ENCODE measurements around the gene TAS2R16.

The TAS2R16 gene

GRCh38 chr7:123024989-123025758 is 29.7 kb upstream of the TAS2R16 start:
- H4K20me1 ChIP-seq (ENCODE audit: control insufficient read depth, insufficient read depth, low read depth, low read length) = no peaks in the 10 kb centered on the region
- H3K9me2 ChIP-seq (replicated peaks; ENCODE audit: control insufficient read depth, low read length) = no peaks in the 10 kb centered on the region
- no peaks in the 10 kb centered on the region for H3K27me3 ChIP-seq (ENCODE audit: control insufficient read depth, low read length)
- H3K27ac ChIP-seq (ENCODE audit: low read depth, low read length) = no peak overlapping the region
- no peaks in the 10 kb centered on the region for H3K4me1 ChIP-seq (ENCODE audit: control insufficient read depth, low read length)
- H3K79me2 ChIP-seq (ENCODE audit: control insufficient read depth, low read length) = no peaks in the 10 kb centered on the region
- no peak overlapping the region for H3K4me3 ChIP-seq (ENCODE audit: low read length)
- no peak overlapping the region for H3K4me2 ChIP-seq (ENCODE audit: low read length)
- no peaks in the 10 kb centered on the region for H3K36me3 ChIP-seq (ENCODE audit: control insufficient read depth, low read length)
- TF ChIP-seq CTCF (IDR thresholded peaks at IDR 0.05; ENCODE audit: low read depth, low read length, poor library complexity, severe bottlenecking) = no peak
- TF ChIP-seq EZH2phosphoT487 (IDR thresholded peaks at IDR 0.05; ENCODE audit: borderline replicate concordance, low read length) = no peak
- H3K9me3 ChIP-seq (ENCODE audit: control insufficient read depth, insufficient read depth, low read length) = no peaks in the 10 kb centered on the region
- H3F3A ChIP-seq (ENCODE audit: control insufficient read depth, insufficient read depth) = no peaks in the 10 kb centered on the region

GRCh38 chr7:123023126-123023525 is 27.6 kb upstream of the TAS2R16 start:
- Histone ChIP-seq H3K9me3 (ENCODE audit: control insufficient read depth, insufficient read depth, low read length) (no peaks in the 10 kb centered on the region), H4K20me1 (ENCODE audit: control insufficient read depth, insufficient read depth, low read depth, low read length) (no peaks in the 10 kb centered on the region), H3K4me1 (ENCODE audit: control insufficient read depth, low read length) (no peaks in the 10 kb centered on the region), H3K36me3 (ENCODE audit: control insufficient read depth, low read length) (no peaks in the 10 kb centered on the region), H3K4me3 (ENCODE audit: low read length) (no peak overlapping the region), H3K9me2 (replicated peaks; ENCODE audit: control insufficient read depth, low read length) (no peaks in the 10 kb centered on the region), H3K27me3 (ENCODE audit: control insufficient read depth, low read length) (no peaks in the 10 kb centered on the region), H3K79me2 (ENCODE audit: control insufficient read depth, low read length) (no peaks in the 10 kb centered on the region), H3K27ac (ENCODE audit: low read depth, low read length) (no peak overlapping the region), H3F3A (ENCODE audit: control insufficient read depth, insufficient read depth) (no peaks in the 10 kb centered on the region), H3K4me2 (ENCODE audit: low read length) (no peak overlapping the region)
- TF ChIP-seq CTCF (IDR thresholded peaks at IDR 0.05; ENCODE audit: low read depth, low read length, poor library complexity, severe bottlenecking) = no peak
- no peak for TF ChIP-seq EZH2phosphoT487 (IDR thresholded peaks at IDR 0.05; ENCODE audit: borderline replicate concordance, low read length)

GRCh38 chr7:123022576-123022975 is 27.1 kb upstream of the TAS2R16 start:
- no peak for TF ChIP-seq EZH2phosphoT487 (IDR thresholded peaks at IDR 0.05; ENCODE audit: borderline replicate concordance, low read length)
- TF ChIP-seq CTCF (IDR thresholded peaks at IDR 0.05; ENCODE audit: low read depth, low read length, poor library complexity, severe bottlenecking) = no peak
- H4K20me1 ChIP-seq (ENCODE audit: control insufficient read depth, insufficient read depth, low read depth, low read length) = no peaks in the 10 kb centered on the region
- no peaks in the 10 kb centered on the region for H3F3A ChIP-seq (ENCODE audit: control insufficient read depth, insufficient read depth)
- no peaks in the 10 kb centered on the region for H3K9me3 ChIP-seq (ENCODE audit: control insufficient read depth, insufficient read depth, low read length)
- no peaks in the 10 kb centered on the region for H3K4me1 ChIP-seq (ENCODE audit: control insufficient read depth, low read length)
- no peaks in the 10 kb centered on the region for H3K36me3 ChIP-seq (ENCODE audit: control insufficient read depth, low read length)
- no peaks in the 10 kb centered on the region for H3K9me2 ChIP-seq (replicated peaks; ENCODE audit: control insufficient read depth, low read length)
- H3K4me3 ChIP-seq (ENCODE audit: low read length) = no peak overlapping the region
- no peak overlapping the region for H3K27ac ChIP-seq (ENCODE audit: low read depth, low read length)
- no peaks in the 10 kb centered on the region for H3K79me2 ChIP-seq (ENCODE audit: control insufficient read depth, low read length)
- no peak overlapping the region for H3K4me2 ChIP-seq (ENCODE audit: low read length)
- H3K27me3 ChIP-seq (ENCODE audit: control insufficient read depth, low read length) = no peaks in the 10 kb centered on the region
